NCI-H187 (cell line): ENCODE results near the gene NCAPG2.

ENCODE experiments used
- DNase-seq, 2 experiments: peaks; one replicate each; lab custom pipeline; 2025; lab: John Stamatoyannopoulos, UW

Gene NCAPG2, protein sequence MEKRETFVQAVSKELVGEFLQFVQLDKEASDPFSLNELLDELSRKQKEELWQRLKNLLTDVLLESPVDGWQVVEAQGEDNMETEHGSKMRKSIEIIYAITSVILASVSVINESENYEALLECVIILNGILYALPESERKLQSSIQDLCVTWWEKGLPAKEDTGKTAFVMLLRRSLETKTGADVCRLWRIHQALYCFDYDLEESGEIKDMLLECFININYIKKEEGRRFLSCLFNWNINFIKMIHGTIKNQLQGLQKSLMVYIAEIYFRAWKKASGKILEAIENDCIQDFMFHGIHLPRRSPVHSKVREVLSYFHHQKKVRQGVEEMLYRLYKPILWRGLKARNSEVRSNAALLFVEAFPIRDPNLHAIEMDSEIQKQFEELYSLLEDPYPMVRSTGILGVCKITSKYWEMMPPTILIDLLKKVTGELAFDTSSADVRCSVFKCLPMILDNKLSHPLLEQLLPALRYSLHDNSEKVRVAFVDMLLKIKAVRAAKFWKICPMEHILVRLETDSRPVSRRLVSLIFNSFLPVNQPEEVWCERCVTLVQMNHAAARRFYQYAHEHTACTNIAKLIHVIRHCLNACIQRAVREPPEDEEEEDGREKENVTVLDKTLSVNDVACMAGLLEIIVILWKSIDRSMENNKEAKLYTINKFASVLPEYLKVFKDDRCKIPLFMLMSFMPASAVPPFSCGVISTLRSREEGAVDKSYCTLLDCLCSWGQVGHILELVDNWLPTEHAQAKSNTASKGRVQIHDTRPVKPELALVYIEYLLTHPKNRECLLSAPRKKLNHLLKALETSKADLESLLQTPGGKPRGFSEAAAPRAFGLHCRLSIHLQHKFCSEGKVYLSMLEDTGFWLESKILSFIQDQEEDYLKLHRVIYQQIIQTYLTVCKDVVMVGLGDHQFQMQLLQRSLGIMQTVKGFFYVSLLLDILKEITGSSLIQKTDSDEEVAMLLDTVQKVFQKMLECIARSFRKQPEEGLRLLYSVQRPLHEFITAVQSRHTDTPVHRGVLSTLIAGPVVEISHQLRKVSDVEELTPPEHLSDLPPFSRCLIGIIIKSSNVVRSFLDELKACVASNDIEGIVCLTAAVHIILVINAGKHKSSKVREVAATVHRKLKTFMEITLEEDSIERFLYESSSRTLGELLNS

DNA sequence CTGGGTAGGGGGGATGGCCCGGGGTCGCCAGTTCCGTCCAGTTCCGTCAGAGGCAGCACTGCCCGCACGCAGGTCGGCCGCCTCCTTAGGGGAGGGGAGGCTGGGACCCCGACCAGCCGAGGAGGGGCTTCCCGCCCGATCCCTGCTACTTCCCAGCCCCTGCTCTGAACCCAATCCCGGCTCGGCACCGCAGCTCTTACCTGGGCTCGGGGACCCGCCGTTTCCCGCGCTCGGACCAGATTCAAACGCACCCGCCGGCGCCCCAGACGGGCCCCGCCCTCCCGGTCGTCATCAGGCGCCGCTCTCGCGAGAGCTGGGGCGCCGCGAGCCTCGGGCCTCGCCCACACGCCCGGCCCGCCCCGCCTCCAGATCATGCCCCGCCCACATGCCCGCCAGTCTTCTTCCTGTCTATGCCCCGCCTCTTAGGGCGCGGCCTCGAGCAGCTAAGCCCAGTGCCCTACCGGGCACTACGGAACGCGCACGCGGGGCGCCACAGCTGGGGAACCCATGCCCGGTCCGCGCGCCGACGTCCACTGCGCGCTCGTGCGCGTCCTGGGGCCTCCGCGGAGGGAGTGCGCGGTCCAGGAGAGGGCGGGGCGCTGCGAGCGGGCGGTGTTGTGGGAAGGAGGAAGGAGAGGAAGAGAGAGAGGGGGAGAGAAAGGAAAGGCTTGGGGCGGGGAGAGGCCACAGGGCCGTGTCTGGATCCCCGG lies at the start of gene NCAPG2:
TSS of gene NCAPG2 (minus strand) at position 281 of the 710 bp plus-strand sequence. CDS start 2,905 bp downstream, outside the sequence.
- DNase-seq: peak; percentile 97 to 98

DNA sequence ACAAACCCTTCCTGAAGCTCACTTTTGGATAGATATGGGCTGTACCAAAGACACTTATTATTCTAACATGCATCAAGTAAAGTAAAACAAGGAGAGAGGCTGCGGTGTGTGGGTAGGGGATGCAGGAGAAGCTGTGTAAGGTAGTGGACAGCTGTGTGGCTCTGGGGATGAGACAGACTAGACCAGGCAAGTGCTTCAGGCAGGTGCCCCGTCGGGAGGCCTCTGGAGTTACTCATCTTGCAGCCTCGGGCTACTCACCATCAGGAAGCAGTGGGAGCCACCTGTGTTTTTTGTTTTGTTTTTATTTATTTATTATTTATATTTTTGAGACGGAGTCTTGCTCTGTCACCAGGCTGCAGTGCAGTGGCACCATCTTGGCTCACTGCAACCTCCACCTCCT lies 49.3 kb upstream of the NCAPG2 start:
- DNase-seq: no peak

DNA sequence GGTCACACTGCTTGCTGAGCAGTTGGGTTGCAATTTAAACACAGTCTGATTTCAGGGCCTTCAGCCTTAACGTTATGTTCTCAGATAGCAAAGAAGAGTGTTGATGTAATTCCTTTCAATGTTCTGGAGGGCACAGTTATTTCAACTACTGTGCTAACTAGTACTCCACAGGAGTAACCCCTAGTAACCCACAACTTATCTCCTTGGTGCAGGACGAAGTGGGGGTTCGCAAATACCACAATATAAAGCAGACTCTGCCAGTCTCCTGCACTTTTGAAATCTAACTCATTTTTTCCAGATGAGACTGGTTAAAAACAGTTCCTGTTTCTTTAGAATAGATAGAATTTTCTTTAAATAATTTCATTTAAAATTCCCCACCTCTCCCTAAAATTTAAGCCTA lies 47.1 kb upstream of the NCAPG2 start:
- no peak for DNase-seq

DNA sequence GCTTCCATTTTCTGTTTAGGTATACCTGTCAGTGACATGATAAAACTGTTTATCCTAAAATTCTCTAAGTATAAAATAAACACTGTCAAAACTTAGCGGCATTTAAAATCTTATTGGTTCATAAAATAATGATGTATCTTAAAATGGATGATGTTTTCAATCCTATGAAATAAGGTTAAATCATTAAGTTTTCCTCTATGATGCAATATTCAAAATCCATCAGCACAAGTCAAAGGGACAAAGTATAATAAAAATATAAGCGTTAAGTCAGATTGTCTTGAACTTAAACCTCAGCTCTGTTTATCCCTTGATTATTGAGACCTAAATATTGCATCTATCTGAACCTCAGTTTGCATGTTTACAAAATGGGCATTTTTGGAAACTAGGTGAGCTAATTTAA lies 46.6 kb upstream of the NCAPG2 start:
- no peak for DNase-seq

DNA sequence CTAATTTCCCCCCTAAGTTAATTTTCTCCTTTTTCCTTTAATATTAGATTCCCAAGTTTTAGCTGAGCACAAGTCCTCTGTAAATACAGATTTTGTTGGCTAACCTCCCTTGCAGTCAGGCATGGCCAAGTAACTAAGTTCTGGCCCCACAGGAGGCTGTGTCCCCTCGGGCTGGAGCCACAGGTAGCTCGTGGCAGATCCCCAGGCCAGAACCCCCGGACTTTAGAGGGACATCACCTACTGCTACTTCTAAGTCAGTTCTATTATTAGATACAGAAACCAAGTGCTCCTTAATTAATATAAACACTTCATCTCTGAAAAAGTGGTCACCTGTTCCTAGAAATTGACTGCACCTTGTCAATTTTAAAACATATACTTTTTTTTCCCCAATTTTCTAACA lies 46.1 kb upstream of the NCAPG2 start:
- DNase-seq: no peak

DNA sequence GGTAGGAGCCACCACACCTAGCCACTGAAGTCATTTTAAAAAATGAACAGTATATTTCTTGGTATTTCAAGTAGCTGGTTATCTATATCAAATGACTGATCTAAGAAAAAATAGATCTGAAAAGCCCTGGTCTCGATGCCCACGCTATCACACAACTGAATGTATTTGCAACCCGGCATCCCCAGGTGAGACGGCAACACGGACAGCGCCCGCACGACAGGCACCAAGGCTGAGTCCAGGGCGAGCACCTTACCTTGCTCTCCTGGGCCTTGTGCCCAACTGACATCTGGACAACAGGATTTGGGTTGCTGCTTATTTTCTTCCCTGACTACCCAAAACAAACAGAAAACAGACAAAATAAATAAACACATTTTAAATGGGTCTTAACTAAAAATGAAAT lies 44.8 kb upstream of the NCAPG2 start:
- no peak for DNase-seq

DNA sequence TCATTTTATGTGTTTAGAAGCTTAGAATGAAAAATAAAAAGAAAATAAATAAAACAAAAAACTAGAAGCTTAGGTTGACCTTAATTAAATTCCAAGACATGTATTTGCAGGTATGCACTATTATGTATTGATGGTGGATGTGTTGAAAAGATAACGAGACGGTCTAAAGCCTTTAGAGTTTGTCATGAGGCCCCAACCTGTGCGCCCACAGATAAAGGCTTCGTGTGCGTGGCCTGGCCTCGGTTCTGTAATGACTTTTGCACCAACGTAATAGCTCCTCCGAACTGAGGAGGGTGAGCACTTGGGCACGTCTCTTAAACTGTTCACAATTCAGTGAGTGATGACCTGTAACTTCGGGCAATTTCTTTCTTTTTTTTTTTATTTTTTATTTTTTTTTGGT lies 43.7 kb upstream of the NCAPG2 start:
- no peak for DNase-seq

DNA sequence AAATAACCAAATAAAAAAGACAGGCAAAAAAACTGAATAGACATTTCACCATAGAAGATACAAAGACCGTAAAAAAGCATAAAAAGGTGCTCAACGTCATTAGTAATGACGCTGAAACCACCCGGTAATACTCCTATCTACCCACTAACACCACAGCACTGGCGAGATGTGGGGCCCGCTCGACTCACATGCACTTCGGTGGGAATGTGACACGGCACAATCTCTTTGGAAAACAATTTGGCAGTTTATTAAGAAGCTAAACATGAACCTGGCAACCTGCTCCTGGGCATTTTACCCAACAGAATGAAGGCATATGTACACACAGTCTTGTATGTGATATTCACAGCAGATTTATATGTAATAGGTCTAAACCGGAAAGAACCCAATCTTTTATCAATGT lies 42.8 kb upstream of the NCAPG2 start:
- DNase-seq: no peak

DNA sequence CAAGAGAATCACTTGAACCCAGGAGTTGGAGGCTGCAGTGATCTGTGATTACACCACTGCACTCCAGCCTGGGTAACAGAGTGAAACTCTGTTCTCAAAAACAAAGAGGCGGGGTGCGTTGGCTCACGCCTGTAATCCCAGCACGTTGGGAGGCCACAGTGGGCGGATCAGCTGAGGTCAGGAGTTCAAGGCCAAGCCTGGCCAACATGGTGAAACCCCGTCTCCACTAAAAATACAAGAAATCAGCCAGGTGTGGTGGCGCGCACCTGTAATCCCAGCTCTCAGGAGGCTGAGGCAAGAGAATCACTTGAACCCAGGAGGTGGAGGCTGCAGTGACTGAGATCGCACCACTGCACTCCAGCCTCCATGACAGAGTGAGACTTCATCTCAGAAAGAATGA lies 42.4 kb upstream of the NCAPG2 start:
- DNase-seq: no peak

DNA sequence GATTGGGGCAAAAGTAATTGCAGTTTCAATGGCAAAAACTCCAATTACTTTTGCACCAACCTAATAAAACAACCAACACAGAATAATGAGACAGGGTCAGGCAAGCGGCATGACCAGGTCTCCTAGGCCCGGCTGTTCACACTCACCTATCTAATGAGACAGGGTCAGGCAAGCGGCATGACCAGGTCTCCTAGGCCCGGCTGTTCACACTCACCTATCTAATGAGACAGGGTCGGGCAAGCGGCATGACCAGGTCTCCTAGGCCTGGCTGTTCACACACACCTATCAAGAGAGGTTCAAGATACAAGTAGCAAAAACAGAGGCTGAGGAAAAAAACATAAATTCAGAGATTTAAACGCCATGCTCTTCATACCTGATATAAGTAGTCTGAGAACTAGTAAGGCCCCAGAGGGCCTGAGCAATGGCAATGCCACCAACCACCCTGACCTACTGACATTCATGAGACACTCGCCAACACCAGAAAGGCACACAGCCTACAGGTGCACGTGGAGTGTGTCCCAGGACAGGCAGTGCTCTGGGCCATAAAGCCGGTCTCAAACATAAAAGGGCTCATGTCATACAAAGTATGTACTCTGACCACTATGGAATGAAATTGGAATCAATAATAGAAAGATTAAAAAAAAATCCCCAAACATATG lies 40.6 kb upstream of the NCAPG2 start:
- no peak for DNase-seq

DNA sequence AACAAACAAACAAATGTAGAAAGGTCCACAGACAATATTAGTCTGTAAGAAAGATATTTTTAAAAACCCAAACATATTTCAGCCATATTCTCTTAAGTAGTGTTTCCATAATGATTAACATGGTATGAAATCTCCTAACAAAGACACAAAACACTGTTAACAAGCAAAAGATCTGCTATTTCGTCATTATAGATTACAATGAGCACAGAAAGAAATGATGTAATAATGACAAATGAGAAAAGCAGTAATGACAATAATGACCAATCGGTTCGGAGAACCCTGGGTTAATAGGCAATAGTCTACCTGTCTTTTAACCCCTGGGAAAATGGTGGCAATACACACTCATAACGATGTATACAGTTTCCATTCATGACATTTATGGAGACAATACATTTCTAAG lies 39.5 kb upstream of the NCAPG2 start:
- DNase-seq: no peak

DNA sequence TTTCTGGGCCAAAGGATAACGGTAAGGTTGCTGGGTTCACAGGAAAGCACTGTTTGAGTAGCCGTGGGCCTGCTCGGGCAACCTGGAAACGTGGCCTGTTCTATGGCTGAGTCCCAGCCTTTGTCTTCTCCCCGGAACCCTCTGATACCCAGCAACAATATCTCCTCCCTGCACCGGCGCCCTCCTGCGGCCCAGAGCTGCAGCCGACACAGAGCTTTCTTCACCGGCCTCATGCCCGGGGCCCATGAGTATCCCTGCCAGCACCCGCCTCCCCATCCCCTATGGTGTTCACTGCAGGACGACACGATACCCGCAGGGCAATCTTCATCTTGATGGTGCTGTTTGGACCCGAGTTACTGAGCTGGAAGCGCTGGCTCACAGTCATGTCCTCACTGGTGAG lies 38.6 kb upstream of the NCAPG2 start:
- no peak for DNase-seq

DNA sequence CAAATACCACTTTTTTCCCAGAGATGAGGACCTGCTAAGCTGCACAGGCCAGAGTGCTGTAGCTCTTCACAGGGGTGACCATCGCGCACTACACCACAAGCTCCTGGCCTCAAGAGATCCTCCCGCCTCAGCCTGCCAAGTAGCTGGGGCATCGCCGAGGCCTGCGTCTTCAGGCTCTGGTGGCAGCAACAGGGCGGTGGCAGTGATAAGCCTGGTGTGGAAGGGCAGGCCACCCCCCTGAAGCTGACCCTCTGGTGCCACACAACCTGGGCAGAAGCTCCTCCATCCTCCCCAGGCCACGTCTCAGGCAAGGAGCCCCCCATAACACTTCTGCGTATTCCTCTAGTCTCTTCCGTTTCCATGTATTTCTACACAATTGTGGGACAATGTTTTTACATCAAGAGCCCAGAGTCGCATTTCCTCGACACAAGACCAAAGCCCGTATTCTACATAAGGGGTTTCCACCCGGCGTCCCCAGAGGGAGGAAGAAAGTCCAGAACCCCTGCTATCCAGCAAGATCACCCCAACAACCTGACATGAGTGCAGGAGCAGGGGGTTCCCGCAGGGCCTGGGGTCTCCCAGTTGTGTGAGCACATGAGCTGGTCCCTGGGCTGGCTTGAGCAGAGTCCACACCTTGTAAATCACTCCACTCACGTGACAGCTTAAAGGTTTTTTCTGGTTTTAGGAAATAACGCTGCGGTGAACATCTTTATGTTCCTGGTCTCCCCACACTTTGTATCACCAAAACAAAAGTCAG lies 37.6 kb upstream of the NCAPG2 start:
- no peak for DNase-seq

DNA sequence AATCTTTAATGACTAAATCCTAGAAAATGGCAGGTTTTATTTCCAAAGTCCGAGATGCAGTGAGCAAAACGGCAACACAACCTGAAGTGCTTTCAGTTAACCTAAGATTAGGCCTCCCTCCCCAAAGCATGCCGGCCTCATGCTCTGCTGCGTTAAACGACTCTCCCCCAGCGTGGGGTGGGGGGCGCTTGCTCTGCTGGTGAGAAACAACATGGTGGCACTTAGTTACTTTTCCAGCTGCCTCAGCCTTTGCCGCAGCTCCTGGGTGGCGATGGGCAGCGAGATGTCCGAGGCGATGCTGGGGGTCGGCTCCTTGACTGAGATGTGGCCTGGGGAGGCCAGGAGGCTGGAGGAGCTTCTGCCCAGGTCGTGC lies 36.7 kb upstream of the NCAPG2 start:
- no peak for DNase-seq

DNA sequence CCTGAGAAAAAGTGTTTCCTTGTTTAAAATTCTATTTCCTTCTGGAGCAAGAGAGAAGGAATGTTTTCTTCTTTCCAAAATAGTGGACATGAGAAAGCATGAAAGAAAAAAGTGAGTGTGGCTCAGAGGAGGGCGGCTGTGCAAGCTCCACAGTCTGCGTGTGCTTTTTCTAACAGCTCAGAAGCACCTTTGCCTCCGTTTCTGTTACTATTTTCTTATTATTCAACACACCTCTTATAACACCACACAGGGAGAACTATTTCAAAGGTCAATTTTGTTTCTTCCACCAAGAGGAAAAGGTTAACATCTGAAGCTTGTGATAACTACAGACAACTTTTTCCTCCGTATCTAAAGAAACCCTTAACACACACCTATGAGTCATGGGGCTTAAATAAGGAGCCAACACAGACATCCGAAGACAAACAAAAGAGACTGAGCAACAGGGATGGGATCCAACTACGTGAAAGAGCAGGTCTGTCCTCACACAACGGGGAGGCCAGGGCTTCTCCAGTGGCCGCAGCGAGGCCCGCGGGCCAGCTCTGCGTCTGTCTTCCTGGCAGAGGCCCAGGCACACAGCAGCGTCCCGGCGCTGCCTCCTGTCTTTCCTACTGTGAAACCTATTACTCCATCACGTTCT lies 36.2 kb upstream of the NCAPG2 start:
- no peak for DNase-seq

DNA sequence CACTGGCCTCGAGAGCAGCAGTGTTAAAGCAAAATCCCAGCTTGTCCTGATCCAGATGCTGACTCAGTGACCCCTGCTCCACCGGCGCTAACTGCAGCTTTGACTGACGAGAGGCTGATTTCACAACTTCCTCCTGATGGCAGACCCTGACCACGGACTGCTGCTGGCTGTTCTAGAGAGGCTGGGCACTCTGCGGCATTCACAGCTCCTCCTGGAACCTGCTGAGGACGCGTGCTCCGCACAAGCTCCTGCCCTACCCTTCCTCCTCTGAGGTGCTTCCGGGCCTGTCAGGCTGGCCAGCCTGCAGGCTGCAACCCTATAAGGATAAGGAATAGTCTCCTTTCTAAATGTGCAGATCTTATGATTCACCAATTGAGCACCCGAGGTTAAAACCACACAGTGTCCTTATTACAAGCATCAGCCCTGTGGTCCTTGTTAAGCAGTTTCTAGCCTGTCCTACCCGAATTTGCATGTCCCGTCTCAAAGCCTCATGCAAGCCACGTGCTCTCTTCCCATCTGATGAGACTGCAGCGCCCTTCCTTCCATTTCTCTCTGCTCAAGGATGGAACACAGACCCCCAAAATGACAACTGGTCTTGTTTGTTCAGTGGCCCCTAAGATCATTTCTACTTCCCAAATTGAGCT lies 35.5 kb upstream of the NCAPG2 start:
- DNase-seq: no peak

DNA sequence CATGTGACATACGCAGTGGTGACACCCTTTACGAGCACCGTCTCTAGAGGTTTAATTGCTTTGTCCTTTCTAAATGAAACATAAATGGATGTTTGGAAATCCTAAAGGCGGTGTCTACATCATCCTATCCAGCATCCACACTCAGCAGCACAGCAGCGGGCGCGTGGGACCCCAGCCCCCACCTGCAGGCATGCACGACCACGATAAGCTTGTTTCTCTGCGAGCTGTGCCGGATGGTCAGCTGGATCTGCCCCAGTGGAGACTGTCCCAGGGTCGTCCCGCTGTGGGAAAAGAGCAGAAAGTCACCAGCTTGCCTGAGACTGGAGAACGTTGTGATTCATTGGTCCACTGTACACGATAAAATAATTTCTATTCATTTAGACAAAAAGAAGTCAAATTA lies 34.2 kb upstream of the NCAPG2 start:
- DNase-seq: no peak

DNA sequence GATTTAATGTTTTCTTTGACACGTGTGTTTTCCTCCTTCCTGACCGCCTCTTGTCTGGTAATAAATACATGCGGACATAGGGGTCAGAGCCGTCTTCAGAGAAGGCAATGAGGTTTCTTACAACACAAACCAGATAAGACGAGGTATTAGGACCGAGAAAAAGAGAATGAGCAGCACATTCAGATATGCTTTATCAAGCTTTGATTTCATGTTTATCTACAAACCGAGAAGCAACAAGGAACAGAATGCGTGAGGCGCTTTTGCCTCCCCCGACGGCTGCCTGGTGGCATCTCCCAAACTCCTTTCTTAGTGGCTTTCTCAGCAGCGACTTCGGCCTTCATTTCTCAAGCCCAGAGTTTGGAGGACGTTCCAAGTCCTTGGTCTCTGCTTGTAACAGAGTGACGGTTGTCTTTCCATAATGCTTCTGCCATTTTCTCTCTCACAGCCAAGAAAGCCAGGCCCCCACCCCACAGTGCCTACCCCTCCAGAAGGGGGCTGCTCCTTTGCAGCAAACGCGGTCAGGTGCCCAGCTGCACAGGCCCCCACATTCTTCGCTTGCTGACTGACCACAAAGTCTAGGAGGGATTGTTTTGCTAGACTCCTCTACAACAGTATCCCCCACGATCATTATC lies 32.6 kb upstream of the NCAPG2 start:
- no peak for DNase-seq

DNA sequence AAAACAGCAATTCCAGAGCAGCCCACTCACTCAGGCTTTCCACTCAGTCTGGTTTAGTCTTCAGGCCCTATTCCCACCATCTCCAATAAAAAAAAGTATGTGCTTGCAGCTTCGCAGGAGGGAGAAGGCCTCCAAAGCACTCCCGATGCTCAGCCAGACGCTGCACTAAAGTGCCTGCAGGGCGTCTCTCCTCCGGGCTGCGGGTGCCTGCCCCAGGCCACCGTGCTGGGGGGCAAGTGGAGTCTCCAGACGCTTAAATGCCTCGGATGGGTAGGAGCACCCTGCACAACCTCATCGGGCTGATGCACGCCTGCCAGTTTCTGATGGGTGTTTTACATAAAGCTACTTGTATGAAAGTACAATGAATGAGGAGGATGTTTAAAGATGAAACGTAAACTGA lies 31.3 kb upstream of the NCAPG2 start:
- no peak for DNase-seq
